GM10847 (cell line): ENCODE results near the gene HTR3B.

Source experiments
- POLR2A ChIP-seq: IDR thresholded peaks from 2 replicates; pipeline ENCODE4 v1.6.1; 2011; ENCODE audit not compliant: insufficient read length; ENCODE audit errors: extremely low read depth

HTR3B gene

DNA sequence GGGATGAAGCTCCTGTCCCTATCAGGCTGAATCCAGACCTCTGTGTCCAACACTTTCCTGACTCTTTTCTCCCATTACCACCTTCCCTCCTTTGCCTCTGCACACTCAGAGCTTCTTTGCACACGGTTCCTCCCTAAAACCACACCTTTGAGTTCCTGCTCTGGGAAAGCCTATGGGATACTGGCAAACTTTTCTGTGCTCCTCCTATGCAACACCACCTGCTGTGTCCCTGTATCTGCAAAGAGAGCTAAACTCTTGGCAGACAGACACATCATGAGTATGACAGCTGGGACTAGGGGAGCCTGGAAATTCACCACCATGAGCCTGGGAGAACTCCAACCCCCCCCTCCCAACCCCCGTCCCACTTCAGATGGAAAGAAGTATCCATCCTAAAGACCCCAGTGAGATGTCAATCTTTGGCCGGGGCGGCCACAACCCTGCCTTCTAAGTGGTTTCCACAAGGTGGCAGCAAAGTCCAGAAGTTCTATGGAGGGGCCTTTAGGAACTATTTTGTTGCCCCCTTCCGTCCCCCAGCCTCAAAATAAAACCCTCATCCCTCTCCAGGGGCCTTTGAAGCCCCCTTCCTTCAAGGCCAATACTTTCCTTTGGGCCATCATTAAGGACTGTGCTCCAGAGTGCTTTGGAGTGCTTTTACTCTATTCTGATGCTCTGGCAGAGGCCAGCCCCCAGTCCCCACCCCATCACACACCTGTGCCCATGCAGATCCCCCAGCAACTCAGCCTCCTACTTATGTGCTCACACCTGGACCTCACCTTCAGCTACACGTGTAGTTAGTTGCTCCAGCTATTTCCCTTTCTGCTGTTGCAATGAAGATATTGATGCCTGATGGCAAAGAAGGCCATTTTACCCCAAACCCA, 89.7 kb downstream of the HTR3B start:
- TF ChIP-seq POLR2A = no peak
